H1 (cell line): Measurements from ENCODE around the gene PRELID2. TPM values are rescaled to one million over a fixed set of nuclear protein-coding genes. Genes with fewer than 3 reads are reported as not detected.

Experiments
- CTCF ChIA-PET: fragments of 300-600 bp; sonication (Branson Sonifier 250); formaldehyde crosslinking; loops from one replicate; lab custom pipeline; 2021; ENCODE audit not compliant: partially characterized antibody; lab: Charles Lee
- POLR2A ChIA-PET: fragments of 300-600 bp; sonication (Branson Sonifier 250); formaldehyde crosslinking; loops from one replicate; lab custom pipeline; 2021; ENCODE audit warnings: inconsistent platforms; ENCODE audit not compliant: partially characterized antibody; lab: Charles Lee
- DNase-seq, 2 experiments: peaks; one replicate each; pipeline versions ENCODE4 v3.0.0 to v3.0.0-alpha.2; 2010 to 2022; ENCODE audit warnings: low spot score in 2 of 2, low read depth in 1 of 2, mixed read lengths in 1 of 2
- FAIRE-seq: peaks from 2 replicates; lab custom pipeline; 2011; peaks lifted over from hg19 to GRCh38; lab: Jason Lieb, UNC
- H2AFZ ChIP-seq: 2 replicates; pipeline ENCODE4 v1.8.1; 2012; ENCODE audit warnings: low read length, inconsistent platforms
- H2AK5ac ChIP-seq: 2 replicates; pipeline ENCODE4 v1.6.1; 2013; ENCODE audit warnings: low read depth, low read length
- H2BK120ac ChIP-seq: replicated peaks from 2 replicates; pipeline ENCODE3; 2013; ENCODE audit warnings: low read depth, low read length, inconsistent platforms
- H2BK12ac ChIP-seq: 2 replicates; pipeline ENCODE4 v1.6.1; 2013; ENCODE audit warnings: low read depth, low read length
- H2BK15ac ChIP-seq: 2 replicates; pipeline ENCODE4 v1.6.1; 2013; ENCODE audit warnings: low read length
- H2BK20ac ChIP-seq: 2 replicates; pipeline ENCODE4 v1.6.1; 2013; ENCODE audit warnings: low read length
- H2BK5ac ChIP-seq: 2 replicates; pipeline ENCODE4 v1.6.1; 2013; ENCODE audit warnings: low read depth, low read length
- H3K14ac ChIP-seq: 2 replicates; pipeline ENCODE4 v1.6.1; 2013; ENCODE audit warnings: inconsistent platforms; ENCODE audit not compliant: insufficient read length
- H3K18ac ChIP-seq: 2 replicates; pipeline ENCODE4 v1.6.1; 2013; ENCODE audit warnings: low read length; ENCODE audit errors: extremely low read depth
- H3K23ac ChIP-seq: 2 replicates; pipeline ENCODE4 v1.6.1; 2013; ENCODE audit warnings: inconsistent platforms; ENCODE audit not compliant: insufficient read length
- H3K23me2 ChIP-seq: 2 replicates; pipeline ENCODE4 v1.6.1; 2013; ENCODE audit warnings: low read depth, low read length
- H3K27ac ChIP-seq: 2 replicates; pipeline ENCODE4 v1.6.1; 2011; ENCODE audit warnings: low read depth, low read length, inconsistent platforms
- H3K27me3 ChIP-seq, 4 experiments: replicated peaks in 1 of 4; 1 replicate in 1 of 4; 2 replicates in 3 of 4; pipeline versions ENCODE4 v1.6.1 to v1.8.1; 2011 to 2013; ENCODE audit warnings: low read length in 3 of 4, mild to moderate bottlenecking in 3 of 4, inconsistent platforms in 2 of 4, mixed read lengths in 2 of 4, moderate library complexity in 1 of 4; ENCODE audit not compliant: control insufficient read depth in 3 of 4, insufficient read depth in 3 of 4; ENCODE audit errors: extremely low read depth in 1 of 4
- H3K36me3 ChIP-seq, 4 experiments: 2 replicates each; pipeline versions ENCODE4 v1.6.1 to v1.8.1; 2011 to 2013; ENCODE audit warnings: mild to moderate bottlenecking in 4 of 4, low read length in 3 of 4, moderate library complexity in 2 of 4, control low read depth in 1 of 4, inconsistent platforms in 1 of 4; ENCODE audit not compliant: insufficient read depth in 4 of 4, control insufficient read depth in 2 of 4
- H3K4ac ChIP-seq: replicated peaks from 2 replicates; pipeline ENCODE3; 2013; ENCODE audit warnings: low read length, low read depth, mixed read lengths, inconsistent platforms; ENCODE audit not compliant: insufficient read length
- H3K4me1 ChIP-seq, 4 experiments: replicated peaks in 1 of 4; 1 replicate in 1 of 4; 2 replicates in 3 of 4; pipeline versions ENCODE4 v1.6.1 to v1.8.1; 2011 to 2013; ENCODE audit warnings: low read length in 3 of 4, inconsistent platforms in 2 of 4, mixed read lengths in 1 of 4; ENCODE audit not compliant: insufficient read depth in 4 of 4, control insufficient read depth in 3 of 4
- H3K4me2 ChIP-seq, 2 experiments: 2 replicates each; pipeline versions ENCODE4 v1.6.1 to v1.8.1; 2011 to 2013; ENCODE audit warnings: low read depth in 2 of 2, low read length in 2 of 2, control low read depth in 1 of 2, inconsistent platforms in 1 of 2, mild to moderate bottlenecking in 1 of 2; ENCODE audit not compliant: insufficient read depth in 1 of 2
- H3K4me3 ChIP-seq, 4 experiments: fragments of 200-600, 300-600 bp in 1 of 4; sonication (generic), shearing (Covaris generic), sonication (Bioruptor Twin) in 1 of 4; 2 replicates each; pipeline versions ENCODE4 v1.5.1 to v1.8.1; 2011 to 2016; ENCODE audit warnings: low read length in 4 of 4, low read depth in 3 of 4, control low read depth in 2 of 4, inconsistent platforms in 2 of 4, mild to moderate bottlenecking in 2 of 4, mixed read lengths in 1 of 4, moderate library complexity in 1 of 4; ENCODE audit not compliant: insufficient read depth in 2 of 4; ENCODE audit errors: extremely low read depth in 1 of 4
- H3K56ac ChIP-seq: replicated peaks from 2 replicates; pipeline ENCODE3; 2013; ENCODE audit warnings: low read depth, mild to moderate bottlenecking, mixed read lengths, low read length, inconsistent platforms; ENCODE audit not compliant: insufficient read length
- H3K79me1 ChIP-seq: 2 replicates; pipeline ENCODE4 v1.6.1; 2013; ENCODE audit warnings: low read depth, low read length, control low read depth
- H3K79me2 ChIP-seq, 2 experiments: 2 replicates each; pipeline versions ENCODE4 v1.6.1 to v1.8.1; 2012 to 2013; ENCODE audit warnings: low read length in 2 of 2, mild to moderate bottlenecking in 2 of 2, inconsistent platforms in 1 of 2; ENCODE audit not compliant: insufficient read depth in 2 of 2, control insufficient read depth in 1 of 2
- H3K9ac ChIP-seq, 4 experiments: replicated peaks in 1 of 4; 1 replicate in 1 of 4; 2 replicates in 3 of 4; pipeline versions ENCODE4 v1.6.1 to v1.8.1; 2011 to 2013; ENCODE audit warnings: low read depth in 3 of 4, low read length in 3 of 4, control low read depth in 2 of 4, mild to moderate bottlenecking in 2 of 4, moderate library complexity in 2 of 4, inconsistent platforms in 1 of 4; ENCODE audit errors: extremely low read depth in 1 of 4
- H3K9me3 ChIP-seq, 2 experiments: 2 replicates each; pipeline versions ENCODE4 v1.6.1 to v1.8.1; 2012 to 2013; ENCODE audit warnings: mild to moderate bottlenecking in 2 of 2, moderate library complexity in 2 of 2, control low read depth in 1 of 2, inconsistent platforms in 1 of 2, low read depth in 1 of 2, low read length in 1 of 2, mixed read lengths in 1 of 2; ENCODE audit not compliant: insufficient read depth in 2 of 2
- H4K20me1 ChIP-seq, 2 experiments: replicated peaks in 1 of 2; 2 replicates each; pipeline versions ENCODE3 to v1.8.1; 2011 to 2013; ENCODE audit warnings: inconsistent platforms in 2 of 2, low read length in 2 of 2, mild to moderate bottlenecking in 1 of 2; ENCODE audit not compliant: insufficient read depth in 2 of 2, control insufficient read depth in 1 of 2
- H4K5ac ChIP-seq: 2 replicates; pipeline ENCODE4 v1.6.1; 2013; ENCODE audit warnings: low read length, low read depth, mixed read lengths, inconsistent platforms; ENCODE audit not compliant: insufficient read length
- H4K8ac ChIP-seq: 2 replicates; pipeline ENCODE4 v1.8.0; 2013; ENCODE audit warnings: mild to moderate bottlenecking, moderate library complexity, low read length, inconsistent platforms; ENCODE audit not compliant: insufficient read depth; ENCODE audit errors: extremely low read depth
- H4K91ac ChIP-seq: replicated peaks from 2 replicates; pipeline ENCODE3; 2013; ENCODE audit warnings: low read length, mixed read lengths, inconsistent platforms; ENCODE audit not compliant: insufficient read length
- CHD2 ChIP-seq: IDR thresholded peaks from 2 replicates; pipeline ENCODE4 v1.6.1; 2012; ENCODE audit warnings: low read length, improper control_type of control experiment
- CREB1 ChIP-seq: IDR thresholded peaks from 2 replicates; pipeline ENCODE4 v1.6.1; 2012; ENCODE audit warnings: inconsistent platforms
- CTBP2 ChIP-seq: IDR thresholded peaks from 2 replicates; pipeline ENCODE4 v1.7.0; 2011; ENCODE audit warnings: borderline replicate concordance, mild to moderate bottlenecking, moderate library complexity, mixed read lengths, low read length; ENCODE audit not compliant: insufficient read depth, insufficient read length
- HDAC6 ChIP-seq: IDR thresholded peaks from one replicate; pipeline ENCODE4 v1.7.1; 2012; ENCODE audit warnings: low read depth, mild to moderate bottlenecking, inconsistent platforms, low read length, moderate library complexity
- JUND ChIP-seq: IDR thresholded peaks from 2 replicates; pipeline ENCODE4 v1.6.1; 2011; ENCODE audit warnings: mild to moderate bottlenecking, improper control_type of control experiment, low read length
- KDM4A ChIP-seq: IDR thresholded peaks from one replicate; pipeline ENCODE4 v1.7.1; 2012; ENCODE audit warnings: low read depth, mild to moderate bottlenecking, moderate library complexity, low read length, inconsistent platforms; ENCODE audit not compliant: severe bottlenecking
- NANOG ChIP-seq: IDR thresholded peaks from 2 replicates; pipeline ENCODE4 v1.6.1; 2011; ENCODE audit warnings: low read length, low read depth, mild to moderate bottlenecking, inconsistent platforms; ENCODE audit not compliant: insufficient read depth, poor library complexity, severe bottlenecking
- POLR2AphosphoS5 ChIP-seq: IDR thresholded peaks from 2 replicates; pipeline ENCODE4 v1.6.1; 2011; ENCODE audit warnings: low read depth, low read length
- RBBP5 ChIP-seq: IDR thresholded peaks from 2 replicates; pipeline ENCODE4 v1.7.1; 2012; ENCODE audit warnings: low read depth, mild to moderate bottlenecking, inconsistent platforms, low read length, moderate library complexity, borderline replicate concordance
- RFX5 ChIP-seq: IDR thresholded peaks from 2 replicates; pipeline ENCODE4 v1.6.1; 2011; ENCODE audit warnings: low read depth, low read length, improper control_type of control experiment, borderline replicate concordance
- SIN3A ChIP-seq, 2 experiments: IDR thresholded peaks in 1 of 2; conservative IDR thresholded peaks in 1 of 2; 2 replicates each; pipeline ENCODE4 v1.6.1; 2011 to 2012; ENCODE audit warnings: low read length in 2 of 2, improper control_type of control experiment in 1 of 2, low read depth in 1 of 2, mild to moderate bottlenecking in 1 of 2
- SIX5 ChIP-seq: IDR thresholded peaks from 2 replicates; pipeline ENCODE4 v1.6.1; 2011; ENCODE audit warnings: mild to moderate bottlenecking, low read depth, low read length
- TEAD4 ChIP-seq: IDR thresholded peaks from 2 replicates; pipeline ENCODE4 v1.6.1; 2012; ENCODE audit warnings: low read depth, low read length, inconsistent platforms, mixed read lengths
- WGBS, 2 experiments: shearing (Covaris generic) in 1 of 2; methylation state at CpG; one replicate each; pipeline versions ENCODE4 v1.1.6 to v1.1.7; 2013 to 2015; ENCODE audit warnings: low lambda C conversion rate in 2 of 2, mixed read lengths in 2 of 2, inconsistent platforms in 1 of 2, low coverage in 1 of 2, missing lambda C conversion rate in 1 of 2; ENCODE audit not compliant: insufficient replicate concordance in 2 of 2, insufficient coverage in 1 of 2, insufficient read length in 1 of 2; ENCODE audit errors: extremely low coverage in 1 of 2, missing lambda C conversion rate in 1 of 2; 5-methylcytosine and 5-hydroxymethylcytosine counted together
- polyA plus RNA-seq, 7 experiments: library from polyadenylated mRNA; depleted of rRNA in 3 of 7; stranded (reverse) in 5 of 7; unstranded in 2 of 7; fragments of >200 nt in 5 of 7; fragments of 200-250 nt in 2 of 7; gene quantifications; 1 replicate in 5 of 7; 2 replicates in 1 of 7; 4 replicates in 1 of 7; pipeline versions ENCODE4 v1.2.1 to v1.2.3, GENCODE V29; 2011 to 2013; ENCODE audit warnings: missing spikeins in 2 of 7, mixed read lengths in 2 of 7
- total RNA-seq: library from RNA; stranded (reverse); fragmentation: NEBNext Ultra II Directional; extraction: Animal tissue kit (Norgen Biotek cat#: 25700); gene quantifications from 2 replicates; pipeline ENCODE4 v1.2.1, GENCODE V29; 2021
- TF ChIP-seq, protein P1 (sequence below): IDR thresholded peaks from 2 replicates; pipeline ENCODE4 v1.6.1; 2012; ENCODE audit warnings: inconsistent platforms

PRELID2 gene
- total and polyA plus RNA-seq, 2 of the 8 experiments (the other 6 are each of a cell fraction or from before 2014, with no cell fraction given): 2.2 to 7.8 TPM

DNA sequence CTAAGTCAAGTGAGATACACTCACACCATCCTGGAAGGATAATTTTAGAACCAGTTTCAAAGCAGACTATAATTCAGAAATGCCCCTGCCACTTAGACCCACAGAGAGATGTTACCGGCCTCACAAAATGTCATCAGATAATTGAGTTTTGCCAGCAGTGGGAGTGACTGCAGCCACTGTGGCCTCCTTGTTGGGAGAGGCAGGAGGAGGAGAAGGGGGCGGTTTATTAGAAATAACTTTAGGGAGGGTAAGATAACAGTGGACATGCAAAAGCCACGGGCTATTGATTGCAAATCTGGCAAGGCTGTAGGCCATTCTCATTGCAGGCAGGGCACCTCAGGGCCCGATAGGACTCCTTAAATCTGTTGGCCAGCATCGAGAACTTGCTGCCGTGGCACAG is 24.3 kb upstream of the PRELID2 start:
- H3K56ac ChIP-seq: no peak overlapping the region
- no peak overlapping the region for H3K18ac ChIP-seq
- CTCF ChIA-PET: interaction anchor here (0.5 to 3.3 kb wide), 15 partner anchors 8 to 525 kb away, joined by 3 to 15 read pairs (median 4); partner anchors contain the start of gene PRELID2
- H3K23me2 ChIP-seq: peaks cover 2% of the 10 kb centered on the region; the same call in 1 of the 2 replicates
- H2BK15ac ChIP-seq: no peak overlapping the region
- H4K20me1 ChIP-seq: no peaks in the 10 kb centered on the region
- H2AK5ac ChIP-seq: no peak overlapping the region
- H3K14ac ChIP-seq: no peak overlapping the region
- no peak overlapping the region for H3K4ac ChIP-seq
- no peaks in the 10 kb centered on the region for H3K79me2 ChIP-seq
- WGBS, 2 experiments: 86% methylated on average over 6 of the region's 6 CpGs; no CpG with 5 or more reads in 1 of the 2 experiments
- H3K27ac ChIP-seq: no peak overlapping the region
- no peak overlapping the region for H2BK12ac ChIP-seq
- H3K23ac ChIP-seq: no peak overlapping the region
- H3K9ac ChIP-seq: no peak overlapping the region
- H3K4me3 ChIP-seq: no peak overlapping the region
- H2BK120ac ChIP-seq: no peak overlapping the region
- FAIRE-seq: no peak
- H3K4me2 ChIP-seq: no peak overlapping the region
- no peaks in the 10 kb centered on the region for H3K36me3 ChIP-seq
- H2AFZ ChIP-seq: no peak overlapping the region
- H4K5ac ChIP-seq: no peak overlapping the region
- H2BK5ac ChIP-seq: no peak overlapping the region
- H3K27me3 ChIP-seq: no peaks in the 10 kb centered on the region
- no peaks in the 10 kb centered on the region for H3K9me3 ChIP-seq
- H3K79me1 ChIP-seq: no peaks in the 10 kb centered on the region
- no peak overlapping the region for H4K8ac ChIP-seq
- peaks cover 3 to 5% (median 3%) of the 10 kb centered on the region in 4 experiments; a peak in 5 of 7 replicates for H3K4me1 ChIP-seq
- no peak overlapping the region for H4K91ac ChIP-seq
- DNase-seq: no peak
- no peak overlapping the region for H2BK20ac ChIP-seq
- POLR2A ChIA-PET: no interaction called here
- TF ChIP-seq CREB1 (no peak), CTBP2 (no peak), POLR2AphosphoS5 (no peak), NANOG (no peak), KDM4A (no peak), SIX5 (no peak), TEAD4 (no peak), CHD2 (no peak), HDAC6 (no peak), RFX5 (no peak), JUND (no peak), RBBP5 (no peak), SIN3A (conservative IDR thresholded peaks at IDR 0.05 in 1 of 2, IDR thresholded peaks at IDR 0.05 in 1 of 2; ENCODE audit: low read depth in 1 of 2, low read length in 2 of 2) (no peak)
- TF ChIP-seq, protein P1, sequence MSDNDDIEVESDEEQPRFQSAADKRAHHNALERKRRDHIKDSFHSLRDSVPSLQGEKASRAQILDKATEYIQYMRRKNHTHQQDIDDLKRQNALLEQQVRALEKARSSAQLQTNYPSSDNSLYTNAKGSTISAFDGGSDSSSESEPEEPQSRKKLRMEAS: no peak
